NCI-H146 treated with DMSO at 0.1 percent for 48 hours (cell line): ENCODE data around the gene ZFP69B.

Source experiments
- DNase-seq: peaks from one replicate; lab custom pipeline; 2025; ENCODE audit not compliant: unreplicated experiment; lab: John Stamatoyannopoulos, UW

Gene ZFP69B

DNA sequence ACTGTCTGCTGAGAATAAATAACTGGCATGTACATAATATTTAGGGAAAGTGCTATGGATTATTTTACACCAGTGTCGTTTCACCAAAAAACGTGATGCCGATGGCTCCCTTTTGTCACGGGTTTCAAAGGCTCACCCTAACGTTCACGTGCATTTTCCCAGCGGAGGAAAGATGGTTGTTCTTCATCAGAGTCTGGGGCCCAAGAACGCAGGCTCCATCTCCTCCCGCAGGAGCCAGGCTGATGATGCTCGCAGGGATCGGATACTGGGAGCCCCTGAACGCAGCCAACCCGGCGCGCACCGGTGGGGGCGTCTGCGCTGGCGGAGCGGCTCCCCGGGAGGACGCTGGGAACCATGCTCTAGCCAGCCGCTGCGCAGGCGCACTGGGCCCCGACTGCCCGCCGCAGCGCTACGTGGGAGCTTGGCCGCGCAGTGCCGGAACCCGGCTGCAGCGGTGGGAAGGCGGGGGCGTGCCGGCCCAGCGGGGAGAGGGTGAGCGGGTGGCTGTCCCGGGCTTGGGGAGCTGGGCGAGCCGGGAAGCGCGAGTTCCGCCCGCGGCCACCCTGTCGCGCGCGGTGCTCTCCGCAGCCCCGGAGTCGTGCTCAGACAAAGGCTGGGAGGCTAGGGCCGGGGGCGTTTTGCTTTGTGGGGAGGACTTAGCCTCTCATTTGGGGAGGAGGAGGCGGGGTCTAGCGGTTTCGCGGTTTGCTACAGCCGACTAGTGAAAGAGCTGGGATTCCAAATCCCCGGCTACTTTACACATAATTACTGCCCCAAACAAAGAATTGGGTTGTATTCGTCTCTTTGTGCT is at the start of gene ZFP69B:
ZFP69B (plus strand) TSS at position 793 of the 811 bp plus-strand sequence. CDS start 486 bp downstream, outside the sequence.
- peak; percentile 68 for DNase-seq

DNA sequence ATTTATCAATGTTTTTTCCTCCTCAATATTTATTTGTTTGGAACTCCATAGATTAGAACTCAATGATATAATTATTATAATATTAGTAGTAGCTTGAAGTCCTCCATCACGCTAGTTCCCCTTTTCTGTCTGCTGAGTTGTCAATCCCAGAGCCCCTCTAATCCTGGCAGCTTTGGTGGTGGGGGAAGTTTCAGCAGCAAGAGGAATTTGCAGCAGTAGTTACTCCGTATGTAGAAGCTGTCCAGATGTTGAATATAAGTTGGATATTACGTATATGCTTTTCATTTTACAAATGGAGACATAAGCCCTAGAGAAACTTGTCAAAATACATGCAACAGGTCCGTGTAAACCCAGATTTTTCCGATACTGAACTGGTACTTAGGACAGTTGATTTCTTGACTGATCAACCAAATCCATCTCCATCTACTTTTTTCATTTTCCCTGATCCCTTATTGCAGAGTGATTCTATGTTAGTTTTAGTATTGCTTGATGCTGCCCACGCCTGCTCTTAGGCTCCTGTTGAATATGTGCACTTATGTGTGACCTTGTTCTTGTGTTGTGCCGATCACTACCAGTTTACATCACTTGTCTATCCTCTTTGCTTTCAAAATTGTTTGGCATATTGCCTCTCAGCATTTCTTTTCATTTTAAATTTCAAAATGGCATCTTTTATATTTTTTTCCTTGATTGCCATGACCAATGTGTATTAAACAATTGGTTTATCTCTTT is 48.6 kb upstream of the ZFP69B start:
- DNase-seq: no peak

DNA sequence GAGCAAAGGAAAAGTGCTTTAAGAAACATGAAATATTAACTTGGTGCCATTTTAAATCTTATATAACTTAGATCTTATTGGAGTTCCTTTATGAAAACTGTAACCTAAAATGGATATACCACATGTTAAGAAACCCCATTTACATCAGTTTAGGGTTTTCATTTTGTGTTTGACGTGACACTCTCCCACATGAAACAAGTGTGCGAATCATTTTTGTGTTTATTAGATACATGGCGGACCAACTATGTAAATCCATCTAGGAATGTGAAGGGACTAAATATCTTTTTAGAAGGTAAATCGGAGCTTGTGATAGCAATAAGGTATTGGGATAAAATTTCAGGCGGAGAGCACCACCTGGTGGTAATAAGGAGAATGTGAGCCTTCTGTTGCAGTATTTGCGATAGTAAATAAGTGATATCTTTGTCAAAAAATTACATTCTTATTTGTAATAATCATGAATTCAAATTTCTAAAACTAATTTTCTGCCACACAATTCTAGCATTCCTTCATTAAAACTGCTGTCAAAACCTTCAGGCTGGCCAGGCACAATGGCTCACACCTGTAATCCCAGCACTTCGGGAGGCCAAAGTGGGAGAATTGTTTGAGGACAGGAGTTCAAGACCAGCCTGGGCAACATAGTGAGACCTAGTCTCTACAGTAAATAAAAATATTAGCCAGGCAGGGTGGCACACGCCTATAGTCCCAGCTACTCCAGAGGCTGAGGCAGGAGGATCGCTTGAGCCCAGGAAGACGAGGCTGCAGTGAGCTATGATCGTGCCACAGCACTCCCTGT is 45.4 kb upstream of the ZFP69B start:
- DNase-seq: peak; percentile 13

DNA sequence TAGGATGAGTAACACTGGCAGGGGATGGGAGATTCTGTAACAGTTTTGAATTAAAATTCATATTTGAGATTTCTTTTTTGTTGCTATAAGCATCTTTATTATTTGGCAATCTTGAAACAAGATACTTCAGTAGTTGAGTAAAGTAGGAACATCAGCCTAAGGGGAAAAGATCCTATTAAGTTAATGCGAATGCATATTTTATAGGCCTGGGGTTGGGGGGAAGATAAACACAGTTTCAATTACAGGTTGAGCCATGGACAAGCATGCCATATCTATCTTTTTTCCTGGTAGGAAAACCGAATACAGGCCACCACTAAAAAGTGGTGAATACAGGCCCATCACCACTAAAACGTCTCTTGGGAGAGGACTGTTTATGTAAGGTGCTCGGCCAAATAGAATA is 44.5 kb upstream of the ZFP69B start:
- no peak for DNase-seq

DNA sequence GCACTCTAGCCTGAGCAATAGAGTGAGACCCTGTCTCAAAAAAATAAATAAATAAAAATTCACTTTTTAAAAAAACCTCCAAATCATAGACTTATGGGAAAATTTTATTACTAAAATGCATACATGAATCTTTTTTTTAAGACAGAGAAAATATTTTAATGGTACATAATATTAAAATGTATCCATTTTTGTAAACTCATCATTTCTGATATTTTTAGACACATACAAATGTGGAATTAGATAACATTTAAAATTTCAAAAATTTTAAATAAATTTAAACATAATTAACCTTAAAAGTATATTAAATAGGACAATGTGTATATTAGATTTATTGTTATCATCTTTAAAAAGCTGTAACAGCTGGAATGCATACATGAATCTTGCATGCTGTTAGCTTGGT is 42.8 kb upstream of the ZFP69B start:
- no peak for DNase-seq

DNA sequence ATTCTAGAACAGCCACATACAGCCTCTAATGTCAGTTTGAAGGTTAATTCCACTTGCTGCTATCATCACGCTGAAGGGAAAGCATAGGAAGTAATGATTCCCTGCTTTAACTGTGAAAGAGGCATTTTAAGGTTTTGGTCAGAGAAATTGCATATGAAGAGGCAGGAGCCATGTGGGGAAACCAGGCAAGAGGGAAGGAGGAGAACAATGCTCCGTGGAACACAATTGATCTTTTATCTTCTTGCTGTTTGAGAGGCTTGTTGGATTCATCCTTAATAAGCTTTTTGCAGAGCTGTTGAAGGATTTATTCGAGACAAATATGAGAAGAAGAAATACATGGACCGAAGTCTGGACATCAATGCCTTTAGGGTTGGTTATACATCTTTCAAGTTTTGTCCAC is 40.8 kb upstream of the ZFP69B start:
- DNase-seq: no peak

DNA sequence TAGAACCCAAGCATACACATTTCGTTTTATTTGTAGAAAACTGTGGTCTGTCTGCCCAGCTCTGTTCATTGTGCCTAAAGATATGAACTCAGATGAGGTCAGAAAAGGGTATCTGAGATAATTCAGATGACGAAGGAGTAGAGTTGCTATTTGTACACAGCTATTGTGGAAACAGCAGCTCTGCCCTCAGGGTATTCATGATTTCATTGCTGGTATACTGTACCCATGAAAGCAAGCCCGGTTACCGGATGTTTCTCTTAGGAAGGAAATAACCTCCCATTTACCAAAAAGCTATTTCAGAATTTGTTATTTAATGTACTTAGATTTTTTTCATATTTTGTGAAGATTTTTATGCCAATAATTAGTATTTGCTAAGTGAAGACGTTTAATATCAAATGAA is 39.0 kb upstream of the ZFP69B start:
- DNase-seq: no peak

DNA sequence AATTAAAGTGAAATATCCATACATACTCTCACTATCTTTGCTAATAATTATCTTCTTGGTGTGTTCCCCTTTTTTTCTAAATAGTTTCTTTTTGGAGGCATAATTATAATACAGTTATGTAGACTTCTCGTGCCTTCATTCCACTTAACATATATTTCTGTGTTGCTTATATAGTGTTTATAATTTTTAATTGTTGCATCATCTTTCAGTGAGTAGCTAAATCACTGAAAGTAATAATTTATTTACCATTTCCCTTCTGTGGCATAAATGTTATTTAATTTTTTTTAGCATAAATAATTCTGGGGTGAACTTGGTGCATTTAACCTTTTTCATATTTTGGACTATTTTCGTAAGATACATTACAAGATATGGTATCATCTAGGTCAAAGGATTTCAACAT is 38.4 kb upstream of the ZFP69B start:
- DNase-seq: no peak

DNA sequence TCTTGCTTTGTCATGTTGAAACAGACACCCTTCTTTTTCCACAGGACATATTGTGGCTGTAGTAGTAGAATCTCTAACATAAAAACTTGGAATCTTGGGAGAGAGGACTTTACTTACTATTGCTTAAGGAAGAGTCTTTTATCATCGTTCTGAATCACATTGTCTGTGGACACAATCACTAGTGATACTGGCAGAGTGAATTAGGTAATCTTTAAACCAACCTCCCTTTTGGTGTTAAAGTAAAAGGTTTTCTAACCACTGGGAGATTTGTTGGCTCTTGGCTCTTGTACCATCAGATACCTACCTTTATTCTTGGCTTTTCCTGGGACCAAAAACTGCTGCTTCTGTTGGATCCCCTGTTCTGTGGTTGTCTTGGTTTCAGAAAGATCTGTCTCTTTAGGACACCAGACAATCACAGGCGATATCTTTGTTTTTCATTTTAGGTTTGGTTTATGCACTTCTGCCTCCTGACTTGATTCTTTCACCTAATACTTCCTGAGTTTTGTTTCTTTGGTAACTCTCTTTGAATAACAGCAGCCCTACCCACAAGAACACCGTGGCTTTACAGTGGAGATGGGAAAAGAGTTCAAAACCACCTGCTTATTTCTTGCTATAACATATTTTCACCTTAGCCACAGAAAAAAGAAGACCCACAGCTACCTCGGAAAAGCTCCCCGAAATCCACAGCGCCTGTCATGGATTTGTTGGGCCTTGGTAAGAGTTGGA is 36.6 kb upstream of the ZFP69B start:
- DNase-seq: no peak

DNA sequence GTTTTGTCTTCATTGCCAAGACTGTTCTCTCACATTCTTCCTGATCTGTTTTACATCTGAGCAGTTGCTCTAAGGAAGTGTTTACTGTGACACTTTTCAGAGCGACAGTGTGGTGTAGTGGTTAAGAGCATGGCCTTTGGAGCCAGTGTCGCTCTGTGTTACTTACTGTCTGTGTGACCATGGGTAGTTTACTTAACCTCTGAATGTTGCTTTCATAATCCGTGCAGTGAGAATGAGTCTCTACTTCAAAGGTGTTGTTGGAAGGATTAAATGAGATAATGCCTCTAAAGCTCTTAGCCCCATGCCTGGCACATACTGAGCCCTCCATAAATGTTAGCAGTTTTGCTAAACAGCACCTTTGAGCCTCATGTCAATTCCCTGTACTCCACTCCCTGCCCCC is 35.9 kb upstream of the ZFP69B start:
- DNase-seq: no peak

DNA sequence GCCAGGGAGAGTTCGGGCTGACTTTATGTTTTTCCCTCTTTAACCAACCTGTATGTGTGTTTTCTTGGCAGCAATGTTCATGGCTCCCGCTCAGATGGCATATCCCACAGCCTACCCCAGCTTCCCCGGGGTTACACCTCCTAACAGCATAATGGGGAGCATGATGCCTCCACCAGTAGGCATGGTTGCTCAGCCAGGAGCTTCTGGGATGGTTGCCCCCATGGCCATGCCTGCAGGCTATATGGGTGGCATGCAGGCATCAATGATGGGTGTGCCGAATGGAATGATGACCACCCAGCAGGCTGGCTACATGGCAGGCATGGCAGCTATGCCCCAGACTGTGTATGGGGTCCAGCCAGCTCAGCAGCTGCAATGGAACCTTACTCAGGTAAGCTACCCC is 33.6 kb upstream of the ZFP69B start:
- DNase-seq: no peak

DNA sequence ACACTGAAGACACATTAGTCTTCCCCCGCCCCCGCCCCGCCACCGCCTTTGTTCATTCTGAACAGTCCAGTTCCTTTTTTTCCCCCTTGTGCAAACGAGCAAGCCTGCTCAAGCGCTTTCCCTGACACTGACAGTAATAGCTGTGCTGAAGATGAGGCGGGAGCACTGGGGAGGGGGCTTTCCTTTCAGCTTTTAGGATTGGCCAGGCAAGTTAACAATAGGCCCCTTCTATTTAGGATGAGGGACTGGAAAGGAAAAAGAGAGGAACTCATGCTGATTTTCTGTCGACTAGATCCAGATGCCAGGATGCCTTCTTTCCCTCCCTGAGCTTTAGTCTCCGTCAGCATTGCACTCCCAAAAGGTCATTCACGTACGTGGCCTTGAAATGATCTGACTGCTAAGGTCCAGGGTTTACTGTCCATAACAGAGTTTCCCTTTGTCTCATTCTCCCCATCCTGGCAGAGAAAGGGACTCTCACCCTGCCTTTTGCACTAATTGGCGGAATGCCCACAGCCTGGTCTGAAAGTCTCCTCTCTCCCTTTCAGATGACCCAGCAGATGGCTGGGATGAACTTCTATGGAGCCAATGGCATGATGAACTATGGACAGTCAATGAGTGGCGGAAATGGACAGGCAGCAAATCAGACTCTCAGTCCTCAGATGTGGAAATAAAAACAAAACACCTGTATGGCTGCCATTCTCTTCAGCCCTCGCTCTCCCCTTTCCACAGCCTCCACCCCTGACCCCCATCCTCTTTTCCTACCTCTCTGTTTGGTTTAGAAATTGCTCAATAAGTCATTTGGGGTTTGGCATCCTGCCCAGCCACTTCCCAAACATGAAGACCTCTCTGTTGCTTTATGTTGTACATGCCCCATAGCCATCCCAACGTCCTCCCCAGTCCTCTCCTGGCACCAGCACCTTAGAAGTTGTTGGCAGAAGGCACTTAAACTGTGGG is 28.6 kb upstream of the ZFP69B start:
- no peak for DNase-seq

DNA sequence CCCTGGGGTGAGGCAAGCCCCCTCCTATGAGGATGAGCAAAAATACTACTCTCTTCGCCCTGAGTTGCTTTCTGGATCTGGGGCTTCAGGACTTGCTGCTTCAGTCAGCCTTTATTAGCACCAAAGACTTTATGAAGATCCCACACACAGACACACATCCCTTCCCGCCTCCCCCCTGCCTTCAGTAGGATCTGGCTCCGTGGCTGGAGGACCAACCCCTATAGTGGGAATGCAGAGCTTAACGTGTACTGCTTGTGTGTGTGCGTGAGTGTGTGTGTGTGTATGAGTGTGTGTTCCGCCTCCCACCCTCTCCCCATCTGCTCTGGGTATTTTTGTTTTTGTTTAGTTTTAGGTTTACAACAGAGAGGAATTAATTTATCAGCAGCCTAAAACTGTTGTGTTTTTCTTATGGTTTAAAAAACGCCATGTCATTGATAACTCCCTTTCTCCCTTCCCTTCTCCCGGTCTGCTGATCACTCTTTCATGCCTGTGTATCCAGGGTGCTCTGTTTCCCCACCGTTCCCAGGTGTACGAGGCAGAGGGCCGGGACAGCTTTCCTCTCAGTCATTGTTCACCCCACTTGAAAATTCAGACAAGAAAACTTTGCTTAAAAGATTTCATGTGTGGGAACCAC is 27.5 kb upstream of the ZFP69B start:
- DNase-seq: no peak

DNA sequence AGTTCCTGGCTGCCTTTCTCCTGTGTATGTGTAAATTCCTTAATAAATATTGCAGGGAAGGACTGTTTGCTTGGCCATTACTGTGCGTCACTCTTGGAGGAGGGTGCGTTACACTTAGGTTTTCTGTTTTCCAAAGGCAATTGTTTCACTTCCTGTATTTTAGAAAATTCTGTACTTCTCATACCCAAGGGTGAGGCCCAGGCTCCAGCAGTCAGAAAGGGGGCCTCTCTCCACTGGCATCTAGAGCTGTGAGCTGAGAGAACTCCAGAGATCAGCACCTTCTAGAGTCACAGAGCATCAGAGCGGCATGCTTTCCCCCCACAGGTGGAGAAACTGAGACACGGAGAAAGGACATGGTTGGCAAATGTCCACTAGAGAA is 27.0 kb upstream of the ZFP69B start:
- no peak for DNase-seq

DNA sequence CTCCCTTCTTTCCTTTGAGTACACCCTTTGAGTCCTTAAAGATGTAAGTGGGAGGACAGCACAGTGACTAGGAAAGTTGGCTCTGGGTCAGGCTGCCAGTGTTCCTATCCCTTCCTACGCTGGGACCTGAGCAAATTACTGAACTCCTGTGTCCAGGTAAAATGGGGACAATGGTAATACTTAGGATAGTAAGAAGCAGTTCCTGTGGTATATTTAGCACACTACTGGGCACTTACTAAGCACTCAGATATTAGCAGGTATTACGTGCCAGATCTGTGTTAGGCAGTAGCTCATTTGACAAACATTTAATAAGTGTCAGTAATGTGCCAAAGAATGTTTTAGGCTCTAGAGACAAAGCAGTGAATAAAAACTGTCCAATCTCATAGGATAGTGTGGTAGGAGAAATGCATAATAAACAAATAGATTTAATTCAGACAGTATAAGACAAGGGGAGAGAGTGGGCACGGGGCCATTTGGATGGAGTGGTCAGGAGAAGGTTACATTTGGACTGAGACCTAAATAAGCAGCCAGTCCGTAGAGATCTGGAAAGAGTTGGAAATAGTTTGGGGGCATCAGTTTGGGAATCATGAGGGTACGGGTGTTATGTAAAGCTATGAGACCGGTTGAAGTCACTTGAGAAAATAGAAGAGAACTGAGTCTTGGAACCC is 26.2 kb upstream of the ZFP69B start:
- no peak for DNase-seq

DNA sequence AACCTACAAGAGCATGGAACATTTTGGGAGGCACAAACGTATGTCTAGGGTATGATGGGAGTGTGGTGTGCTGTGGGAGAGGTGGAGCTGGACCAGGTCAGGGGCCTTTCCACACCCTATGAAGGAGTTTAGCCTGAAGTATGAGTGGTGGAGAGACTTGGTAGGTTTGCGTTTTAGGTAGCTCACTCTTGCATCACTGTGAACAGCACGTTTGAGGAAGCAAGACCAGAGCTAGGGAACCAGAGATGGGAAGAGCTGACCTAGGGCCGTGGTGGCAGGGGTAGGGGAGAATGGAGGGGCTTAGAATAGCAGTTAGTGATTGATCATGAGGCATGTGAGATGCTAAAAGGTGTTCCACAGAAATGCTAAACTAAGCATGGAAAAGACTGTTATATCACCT is 25.1 kb upstream of the ZFP69B start:
- no peak for DNase-seq

DNA sequence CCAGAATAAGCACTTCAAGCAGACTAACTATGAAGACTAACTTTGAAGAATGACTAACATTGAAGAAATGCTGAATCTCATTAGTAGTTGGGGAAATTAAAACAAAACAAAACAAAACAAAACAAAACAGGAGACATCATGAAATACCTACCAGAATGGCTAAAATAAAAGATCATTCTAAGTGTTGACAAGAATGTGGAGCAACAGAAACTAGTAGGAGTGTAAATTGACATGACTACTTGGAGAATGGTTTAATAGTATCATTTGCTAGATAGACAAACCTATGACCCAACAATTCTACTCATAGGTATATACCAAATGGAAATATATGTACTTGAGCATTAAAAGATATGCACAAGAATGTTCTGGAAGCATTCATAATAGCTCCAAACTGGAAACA is 18.9 kb upstream of the ZFP69B start:
- no peak for DNase-seq

DNA sequence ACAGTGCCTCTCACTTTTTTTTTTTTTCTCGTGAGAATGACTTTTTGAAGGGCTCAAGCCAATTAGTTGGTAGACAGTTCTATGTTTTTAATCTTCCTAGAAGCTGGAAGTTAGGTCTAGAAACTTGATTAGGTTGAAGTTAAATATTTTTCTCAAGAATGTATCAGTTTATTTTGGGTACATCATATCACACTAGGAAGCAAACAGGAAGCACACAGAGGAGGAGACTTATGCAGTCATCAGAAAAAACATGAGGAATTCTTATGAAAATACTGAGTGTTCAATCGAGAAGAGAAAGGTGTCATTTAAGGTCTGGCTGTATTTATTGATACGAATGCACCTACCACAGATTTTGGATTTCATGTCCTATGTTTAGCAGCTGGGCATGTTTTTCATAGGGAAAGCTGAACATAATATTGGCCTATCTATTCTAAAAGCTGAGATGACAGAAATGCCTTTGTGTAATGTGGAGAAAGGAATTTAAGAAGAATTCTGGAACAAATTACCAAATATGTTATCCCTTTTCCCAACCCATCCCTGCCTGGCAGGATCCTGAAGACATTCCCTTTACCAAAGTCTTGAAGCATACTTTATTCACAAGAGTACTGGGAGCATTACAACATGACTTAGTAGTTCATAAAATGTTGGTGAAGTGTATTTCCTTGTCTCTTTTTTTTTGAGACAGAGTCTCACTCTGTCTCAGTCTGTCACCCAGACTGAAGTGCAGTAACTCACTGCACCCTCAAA is 17.5 kb upstream of the ZFP69B start:
- DNase-seq: no peak
